GDM1 (cell line): Measurements from ENCODE around the gene CRIP2.

Experiments
- DNase-seq: peaks from one replicate; lab custom pipeline; 2025; lab: John Stamatoyannopoulos, UW

CRIP2 gene

GRCh38 chr14:105498430-105499255 lies 24.0 kb downstream of the CRIP2 start:
- DNase-seq, result no peak

GRCh38 chr14:105499256-105500035 lies 24.8 kb downstream of the CRIP2 start:
- no peak for DNase-seq

DNA sequence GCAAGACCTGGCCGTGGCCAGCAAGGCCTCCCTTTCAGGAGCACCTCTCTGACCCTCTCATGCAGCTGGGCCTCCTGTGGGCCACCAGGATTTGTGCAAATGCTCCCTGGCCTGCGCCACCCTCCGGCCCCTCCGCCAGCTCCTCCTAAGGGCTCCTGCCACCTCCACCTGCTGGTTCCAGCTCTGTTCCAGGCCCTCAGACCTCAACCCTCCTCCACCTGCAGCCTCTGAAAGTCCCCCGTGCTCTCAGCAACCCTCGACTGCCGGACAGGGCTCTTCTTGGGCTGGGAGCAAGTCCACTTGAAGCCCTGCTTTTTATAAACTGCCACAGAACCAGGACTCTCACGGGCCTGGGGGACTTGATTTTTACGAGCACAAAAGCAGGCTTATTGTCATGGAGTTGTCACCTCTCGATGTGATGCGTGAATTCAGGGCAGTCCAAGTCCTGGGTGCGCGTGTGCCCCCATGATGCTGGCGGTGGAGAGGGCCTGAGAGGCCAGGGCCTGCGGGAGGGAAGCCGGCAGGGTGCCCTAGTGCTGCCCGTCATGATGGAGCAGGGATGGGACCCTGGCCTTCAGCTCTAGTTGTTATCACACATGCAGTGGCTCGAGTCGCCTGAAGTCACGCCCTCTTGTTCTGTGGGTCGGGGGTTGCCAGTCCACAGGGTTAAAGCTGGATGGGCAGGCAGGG lies 25.6 kb downstream of the CRIP2 start:
- DNase-seq, result no peak

DNA sequence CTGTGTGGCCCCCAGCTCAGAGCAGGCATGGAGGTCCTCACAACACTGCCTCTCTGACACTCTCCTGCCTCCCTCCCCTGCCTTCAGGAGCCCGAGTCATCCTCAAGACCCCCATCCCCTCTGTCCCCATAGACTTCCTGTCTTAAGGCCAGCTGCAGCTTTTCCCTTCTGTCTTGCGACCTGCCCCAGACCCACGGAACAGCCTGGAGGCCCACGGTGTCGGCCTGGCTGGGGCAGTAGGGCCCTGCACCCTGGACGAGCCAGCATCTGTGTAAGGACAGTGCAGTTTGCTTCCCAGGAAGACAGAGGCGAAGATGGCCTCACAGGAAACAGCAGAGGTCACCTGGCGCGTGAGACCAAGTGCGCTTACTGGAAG lies 26.1 kb downstream of the CRIP2 start:
- no peak for DNase-seq

DNA sequence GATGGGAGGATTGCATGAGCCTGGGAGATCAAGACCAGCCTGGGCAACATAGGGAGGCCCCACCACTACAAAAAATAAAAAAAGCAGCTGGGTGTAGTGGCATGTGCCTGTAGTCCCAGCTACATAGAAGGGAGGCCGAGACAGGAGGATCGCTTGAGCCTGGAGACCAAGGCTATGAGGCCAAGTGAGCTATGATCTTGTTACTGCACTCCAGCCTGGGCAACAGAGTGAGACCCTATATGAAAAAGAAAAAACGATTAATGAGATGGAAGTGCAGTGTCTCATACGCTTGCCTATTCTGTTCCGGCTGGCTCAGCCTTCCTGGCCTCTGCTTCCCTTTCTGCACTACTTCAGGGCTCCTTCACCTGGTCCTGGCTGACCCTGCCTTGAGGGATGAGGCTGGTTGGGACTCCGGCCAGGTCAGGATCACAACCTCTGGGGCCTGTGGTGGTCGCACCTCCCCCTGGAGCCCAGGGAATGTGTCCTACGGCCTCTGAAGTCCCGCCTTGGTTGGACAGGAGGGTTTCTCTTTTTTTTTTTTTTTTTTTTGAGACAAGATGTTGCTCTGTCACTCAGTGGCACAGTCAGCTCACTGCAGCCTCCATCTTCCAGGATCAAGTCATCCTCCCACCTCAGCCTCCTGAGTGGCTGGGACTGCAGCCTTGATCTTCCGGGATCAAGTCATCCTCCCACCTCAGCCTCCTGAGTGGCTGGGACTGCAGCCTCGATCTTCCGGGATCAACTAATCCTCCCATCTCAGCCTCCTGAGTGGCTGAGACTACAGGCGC lies 27.1 kb downstream of the CRIP2 start:
- no peak for DNase-seq

- no peak for DNase-seq
Observed at GRCh38 chr14:105502446-105503295, 28.1 kb downstream of the CRIP2 start.

- DNase-seq, result no peak
Observed at GRCh38 chr14:105503296-105503640, 28.6 kb downstream of the CRIP2 start.

DNA sequence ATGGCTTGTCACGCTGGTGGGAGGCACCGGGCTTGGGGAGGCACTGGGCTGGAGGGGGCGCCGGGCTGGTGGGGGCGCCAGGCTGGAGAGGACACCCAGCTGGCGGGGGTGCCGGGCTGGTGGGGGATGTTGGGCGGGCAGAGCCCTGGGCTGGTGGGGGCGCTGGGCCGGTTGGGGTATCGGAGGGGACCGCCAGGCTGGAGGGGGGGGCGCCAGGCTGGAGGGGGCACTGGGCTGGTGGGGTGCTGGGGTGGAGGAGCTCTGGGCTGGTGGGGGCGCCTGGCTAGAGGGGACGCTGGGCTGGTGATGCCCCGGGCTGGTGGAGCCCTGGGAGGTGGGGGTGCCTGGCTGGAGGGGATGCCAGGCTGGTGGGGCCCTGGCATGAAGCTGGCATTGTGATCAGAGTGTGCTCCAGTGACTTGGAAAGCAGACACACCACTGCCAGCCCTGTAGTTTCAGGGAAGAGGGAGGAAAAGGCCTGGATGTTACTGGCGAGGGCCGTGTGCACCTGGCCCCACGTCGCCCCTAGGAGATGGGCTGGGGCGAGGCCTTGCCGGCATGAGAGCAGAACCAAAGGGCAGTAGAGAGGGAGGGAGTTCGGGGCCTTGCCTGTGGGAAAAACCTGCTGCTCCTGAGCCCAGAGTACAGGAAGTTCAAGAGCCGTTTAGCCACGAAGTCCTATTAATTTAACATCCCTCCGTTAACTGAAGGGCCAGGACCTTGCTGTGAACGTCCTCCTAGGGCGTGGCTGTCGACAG lies 29.5 kb downstream of the CRIP2 start:
- DNase-seq, result no peak

DNA sequence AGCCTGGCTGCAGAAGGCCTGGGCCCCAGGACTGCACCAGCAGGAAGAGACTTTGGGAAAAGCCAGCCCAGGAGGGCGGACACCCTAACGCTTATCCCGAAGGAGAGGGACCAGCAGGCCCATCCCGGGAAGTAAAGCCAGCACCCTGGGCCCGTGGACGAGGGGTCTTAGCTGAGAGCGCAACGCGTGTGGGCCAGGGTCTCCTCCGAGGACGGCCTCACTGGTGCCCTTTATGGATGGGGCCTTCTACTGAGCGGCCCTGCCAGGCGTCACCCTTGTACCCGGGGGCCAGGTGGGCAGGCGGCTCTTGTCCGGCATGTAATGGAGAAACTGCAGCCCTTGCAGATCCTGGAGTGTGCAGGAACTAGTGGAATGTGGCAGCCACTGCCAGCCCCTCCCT lies 30.5 kb downstream of the CRIP2 start:
- DNase-seq, result no peak

DNA sequence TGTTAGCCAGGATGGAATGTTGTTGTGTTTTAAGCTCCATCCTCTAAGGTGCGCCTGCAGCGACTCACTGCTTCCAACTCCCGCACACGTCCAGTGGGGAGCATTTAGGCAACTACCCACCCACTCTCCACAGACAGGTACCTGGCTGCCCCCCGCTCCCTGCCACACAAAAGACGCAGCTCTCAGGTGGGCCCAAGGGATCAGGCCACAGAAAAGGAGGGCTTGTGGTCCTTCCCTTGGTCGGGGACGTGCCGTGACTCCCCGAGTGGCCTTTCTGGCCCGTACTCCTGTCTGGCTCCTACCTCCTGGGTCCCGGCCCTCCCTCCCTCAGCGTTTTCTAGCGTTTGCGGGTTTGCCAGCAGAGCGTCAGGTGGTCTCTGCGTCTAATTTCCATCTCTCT lies 32.6 kb downstream of the CRIP2 start:
- no peak for DNase-seq

GRCh38 chr14:105508069-105508468 lies 33.4 kb downstream of the CRIP2 start:
- no peak for DNase-seq

DNA sequence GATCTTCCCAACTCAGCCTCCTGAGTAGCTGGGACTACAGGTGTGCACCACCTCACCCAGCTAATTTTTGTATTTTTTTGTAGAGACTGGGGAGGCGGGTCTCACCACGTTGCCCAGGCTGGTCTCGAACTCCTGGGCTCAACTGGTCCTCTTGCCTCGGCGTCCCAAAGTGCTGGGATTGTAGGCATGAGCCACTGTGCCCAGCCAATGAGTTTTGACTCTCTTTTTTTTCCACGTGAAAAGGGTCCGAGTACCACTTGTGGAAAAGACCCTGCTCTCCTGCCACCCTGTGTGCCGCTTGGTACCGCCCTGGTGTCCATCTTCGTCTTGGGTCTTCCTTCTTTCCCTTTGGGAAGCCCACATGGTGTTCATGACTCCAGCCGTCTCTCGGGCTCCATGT lies 34.0 kb downstream of the CRIP2 start:
- no peak for DNase-seq

GRCh38 chr14:105517096-105517495 lies 42.5 kb downstream of the CRIP2 start:
- no peak for DNase-seq

- DNase-seq, result no peak
Observed at GRCh38 chr14:105519946-105520698, 45.5 kb downstream of the CRIP2 start.

- no peak for DNase-seq
Observed at GRCh38 chr14:105525326-105525725, 50.7 kb downstream of the CRIP2 start.

DNA sequence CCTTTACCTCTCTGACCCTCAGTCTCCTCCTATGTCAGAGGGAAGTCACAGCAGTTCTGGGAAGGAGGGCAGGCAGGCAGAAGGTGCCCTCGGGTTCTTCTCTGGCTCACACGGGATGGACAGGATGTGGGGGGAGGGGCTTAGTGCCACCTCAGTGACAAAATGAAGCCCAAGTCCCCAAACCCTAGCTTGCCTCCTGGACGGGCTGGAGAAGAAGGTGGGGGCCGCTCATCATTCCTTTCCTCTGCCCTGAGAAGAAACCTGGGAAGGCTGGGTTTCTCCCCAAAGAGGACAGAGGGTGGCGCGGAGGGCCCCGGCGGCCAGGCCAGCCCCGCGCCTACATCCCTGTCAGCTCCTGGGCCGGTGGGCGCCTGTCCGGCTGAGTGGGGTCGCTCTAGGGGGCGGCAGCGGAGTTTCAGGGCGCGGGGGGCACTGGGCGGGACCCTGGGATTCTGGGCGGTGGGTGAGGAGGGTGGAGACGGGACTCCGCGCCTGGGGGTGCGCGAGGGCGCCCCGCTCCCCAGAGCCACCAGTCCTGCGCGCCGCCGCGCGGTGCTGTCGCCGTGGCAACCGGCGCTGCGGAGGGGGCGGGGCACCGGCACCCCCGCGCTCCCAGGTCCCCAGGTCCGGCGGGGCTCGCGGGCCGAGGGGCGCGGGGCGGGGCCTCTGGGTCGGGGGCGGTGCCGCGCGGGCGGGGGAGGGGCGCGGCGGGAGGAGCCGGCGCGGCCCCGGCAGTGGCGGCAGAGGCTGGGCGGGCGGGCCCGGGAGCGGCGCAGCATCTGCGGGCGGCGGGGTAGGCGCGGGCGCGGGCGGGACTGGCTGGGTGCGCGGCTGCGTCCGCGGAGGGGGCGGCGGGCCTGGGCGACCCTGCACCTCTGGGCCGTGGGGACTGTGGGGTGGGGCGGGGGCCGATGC lies 51.5 kb downstream of the CRIP2 start, which contains the start of gene TMEM121:
Gene TMEM121, plus strand, starts transcription at position 723 of the 915 bp plus-strand sequence. CDS start 2,252 bp downstream, outside the sequence.
- DNase-seq, result no peak

DNA sequence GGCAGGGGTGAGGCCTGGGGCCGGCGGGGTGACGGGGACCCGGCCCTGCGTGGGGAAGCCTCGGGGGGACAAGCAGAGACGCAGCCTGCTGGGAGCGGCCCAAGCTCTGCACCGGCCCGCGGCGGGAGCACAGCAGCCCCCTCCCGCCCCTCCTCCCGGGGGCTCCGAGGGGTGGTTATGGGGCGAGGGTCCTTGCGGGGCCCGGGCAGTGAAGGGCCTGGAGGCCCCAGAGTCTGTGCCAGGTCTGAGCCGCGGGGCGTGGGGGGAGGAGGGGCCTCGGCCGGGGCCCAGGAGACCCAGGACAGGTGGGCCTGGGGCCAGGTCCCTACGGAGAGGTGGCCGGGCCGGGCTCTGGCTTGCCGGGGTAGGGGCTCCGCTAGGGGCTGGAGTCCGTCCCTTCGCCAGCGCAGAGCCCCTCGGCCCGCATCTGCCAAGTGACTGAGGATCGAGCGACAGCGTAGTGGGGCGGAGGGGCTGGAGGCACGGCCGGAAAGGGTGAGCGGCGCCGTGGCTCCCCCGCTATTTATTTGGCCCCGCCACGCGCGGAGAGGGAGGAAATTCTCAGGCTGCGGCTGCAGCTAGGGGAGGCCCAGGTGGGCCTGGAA lies 52.3 kb downstream of the CRIP2 start:
- DNase-seq, result no peak

DNA sequence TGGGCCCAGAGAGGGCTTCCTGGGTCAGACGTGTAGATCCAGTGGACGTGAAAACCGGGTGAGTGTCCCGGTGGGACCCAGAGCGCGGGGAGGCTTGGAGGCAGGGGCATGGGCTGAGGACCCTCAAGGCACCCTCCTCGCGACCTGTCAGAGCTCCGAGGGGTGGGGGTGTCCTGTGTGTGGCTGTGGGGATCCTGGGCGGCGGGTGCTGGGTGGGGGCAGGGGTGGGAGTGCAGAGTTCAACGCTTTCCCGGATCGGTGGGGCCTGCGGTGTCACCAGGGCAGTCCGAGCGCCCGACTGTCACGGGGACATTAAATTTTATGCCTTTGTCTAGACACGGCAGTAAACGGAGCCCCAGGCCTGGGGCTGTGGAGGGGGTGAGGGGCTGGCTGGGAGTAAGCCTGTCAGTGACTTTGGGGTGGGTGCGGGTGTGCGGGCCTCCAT lies 52.8 kb downstream of the CRIP2 start:
- DNase-seq, result no peak
